Smooth muscle cell (in vitro differentiated cells): Measurements from ENCODE around the gene SCARF2. TPM values are rescaled to one million over a fixed set of nuclear protein-coding genes. Genes with fewer than 3 reads are reported as not detected.
A peak's percentile ranks its signal among the peaks of the same experiment; 100 is the strongest.

ENCODE experiments used
- DNase-seq: peaks from one replicate; lab custom pipeline; 2025; ENCODE audit not compliant: unreplicated experiment; lab: John Stamatoyannopoulos, UW
- H2AFZ ChIP-seq: fragments of 200-600 bp; sonication (generic); 2 replicates; pipeline ENCODE4 v1.6.0; 2016; ENCODE audit warnings: antibody characterized with exemption, low read depth, mild to moderate bottlenecking
- H3F3A ChIP-seq: fragments of 200-600 bp; sonication (generic); 2 replicates; pipeline ENCODE4 v1.6.0; 2017; ENCODE audit warnings: antibody characterized with exemption, low read depth
- H3K27ac ChIP-seq: fragments of 200-600 bp; sonication (generic); 2 replicates; pipeline ENCODE4 v1.5.1; 2016; ENCODE audit warnings: low read depth, mild to moderate bottlenecking
- H3K27me3 ChIP-seq: fragments of 200-600 bp; sonication (generic); 2 replicates; pipeline ENCODE4 v1.6.1; 2016; ENCODE audit warnings: low read depth, mild to moderate bottlenecking
- H3K36me3 ChIP-seq: fragments of 200-600 bp; sonication (generic); 2 replicates; pipeline ENCODE4 v1.5.1; 2016; ENCODE audit warnings: low read depth
- H3K4me1 ChIP-seq: fragments of 200-600 bp; sonication (generic); 2 replicates; pipeline ENCODE4 v1.5.1; 2016; ENCODE audit warnings: low read depth
- H3K4me2 ChIP-seq: fragments of 200-600 bp; sonication (generic); 2 replicates; pipeline ENCODE4 v1.6.0; 2016; ENCODE audit warnings: mild to moderate bottlenecking
- H3K4me3 ChIP-seq: fragments of 200-600 bp; sonication (generic); 2 replicates; pipeline ENCODE4 v1.5.1; 2016; ENCODE audit warnings: mild to moderate bottlenecking
- H3K79me2 ChIP-seq: fragments of 200-600 bp; sonication (generic); 2 replicates; pipeline ENCODE4 v1.6.0; 2016; ENCODE audit warnings: low read depth, mild to moderate bottlenecking
- H3K9ac ChIP-seq: fragments of 200-600 bp; sonication (generic); 2 replicates; pipeline ENCODE4 v1.6.0; 2016; ENCODE audit warnings: low read depth
- H3K9me3 ChIP-seq: fragments of 200-600 bp; sonication (generic); replicated peaks from 2 replicates; pipeline ENCODE4 v1.5.1; 2016; ENCODE audit warnings: low read depth
- H4K20me1 ChIP-seq: fragments of 200-600 bp; sonication (generic); 2 replicates; pipeline ENCODE4 v1.6.0; 2016; ENCODE audit warnings: low read depth
- CTCF ChIP-seq: fragments of 200-600 bp; sonication (generic); IDR thresholded peaks from 2 replicates; pipeline ENCODE4 v1.5.1; 2017; ENCODE audit warnings: borderline replicate concordance, mild to moderate bottlenecking, antibody characterized with exemption; ENCODE audit not compliant: insufficient read depth, poor library complexity, severe bottlenecking
- WGBS: methylation state at CpG from one replicate; pipeline ENCODE4 v1.1.7; 2016; ENCODE audit warnings: low lambda C conversion rate; 5-methylcytosine and 5-hydroxymethylcytosine counted together
- polyA plus RNA-seq: library from polyadenylated mRNA; unstranded; fragments of >200 nt; fragmentation: Nextera tagmentation; extraction: Ambion mirVana; gene quantifications from 2 replicates; pipeline ENCODE4 v1.2.1, GENCODE V29; 2016
- total RNA-seq: library from RNA; depleted of rRNA; stranded (reverse); fragments of >200 nt; gene quantifications from 2 replicates; pipeline ENCODE4 v1.2.3, GENCODE V29; 2014

The SCARF2 gene
- total and polyA plus RNA-seq, 2 experiments from 2014 or later = 30.9 to 89.8 TPM

- no peaks in the 10 kb centered on the region for H3K36me3 ChIP-seq
- no peak for TF ChIP-seq CTCF
- H3K27me3 ChIP-seq = no peaks in the 10 kb centered on the region
- H3K4me1 ChIP-seq = peaks cover 8% of the 10 kb centered on the region
- peaks cover 4% of the 10 kb centered on the region for H3F3A ChIP-seq
- H2AFZ ChIP-seq = no peak overlapping the region
- peak overlapping the region; percentile 22 for H3K4me3 ChIP-seq
- H3K9me3 ChIP-seq = no peaks in the 10 kb centered on the region
- H3K79me2 ChIP-seq = peaks cover 43% of the 10 kb centered on the region
- no peak overlapping the region for H3K9ac ChIP-seq
- no peak for DNase-seq
- 38% methylated on average over 21 of the region's 50 CpGs for WGBS
- peaks cover 91% of the 10 kb centered on the region for H4K20me1 ChIP-seq
- H3K27ac ChIP-seq = no peak overlapping the region
- peak overlapping the region; percentile 81 for H3K4me2 ChIP-seq
These were observed 6.0 kb downstream of the SCARF2 start for GRCh38 chr22:20431511-20432192.

- Histone ChIP-seq H3F3A (peaks cover 4% of the 10 kb centered on the region), H4K20me1 (peaks cover 88% of the 10 kb centered on the region), H3K9me3 (no peaks in the 10 kb centered on the region), H3K9ac (no peak overlapping the region), H3K27me3 (no peaks in the 10 kb centered on the region), H3K27ac (no peak overlapping the region), H3K36me3 (no peaks in the 10 kb centered on the region), H3K4me1 (peaks cover 6% of the 10 kb centered on the region), H2AFZ (no peak overlapping the region), H3K79me2 (peaks cover 35% of the 10 kb centered on the region), H3K4me3 (peak overlapping the region; percentile 22), H3K4me2 (peak overlapping the region; percentile 81)
- DNase-seq = no peak
- peak; percentile 22 for TF ChIP-seq CTCF
- 20% methylated on average over 91 of the region's 94 CpGs for WGBS
These were observed 6.7 kb downstream of the SCARF2 start for GRCh38 chr22:20430720-20431510.

GRCh38 chr22:20430101-20430719 is 7.4 kb downstream of the SCARF2 start:
- H3K79me2 ChIP-seq = peaks cover 28% of the 10 kb centered on the region
- DNase-seq = no peak
- no peaks in the 10 kb centered on the region for H3K36me3 ChIP-seq
- H2AFZ ChIP-seq = no peak overlapping the region
- peaks cover 4% of the 10 kb centered on the region for H3F3A ChIP-seq
- no peak for TF ChIP-seq CTCF
- no peak overlapping the region for H3K27ac ChIP-seq
- peaks cover 81% of the 10 kb centered on the region for H4K20me1 ChIP-seq
- H3K4me3 ChIP-seq = no peak overlapping the region
- no peak overlapping the region for H3K9ac ChIP-seq
- H3K4me2 ChIP-seq = peak overlapping the region; percentile 81
- no peaks in the 10 kb centered on the region for H3K4me1 ChIP-seq
- H3K27me3 ChIP-seq = no peaks in the 10 kb centered on the region
- 87% methylated on average over 37 of the region's 37 CpGs for WGBS
- no peaks in the 10 kb centered on the region for H3K9me3 ChIP-seq
